Astrocyte (in vitro differentiated cells and primary cell): ENCODE data around the gene FUT7. TPM values are rescaled to one million over a fixed set of nuclear protein-coding genes. Genes with fewer than 3 reads are reported as not detected.

Source experiments
- DNase-seq: peaks from one replicate; pipeline ENCODE4 v3.0.0-alpha.2; 2010; ENCODE audit warnings: low read depth
- FAIRE-seq: peaks from 2 replicates; lab custom pipeline; 2011; peaks lifted over from hg19 to GRCh38; lab: Jason Lieb, UNC
- H2AFZ ChIP-seq: 2 replicates; pipeline ENCODE4 v1.6.0; 2012; ENCODE audit warnings: low read depth, low read length, inconsistent platforms
- H3K27ac ChIP-seq: 2 replicates; pipeline ENCODE4 v1.5.1; 2011; ENCODE audit warnings: low read depth, low read length, inconsistent platforms
- H3K27me3 ChIP-seq: 2 replicates; pipeline ENCODE4 v1.6.0; 2011; ENCODE audit warnings: low read length, inconsistent platforms; ENCODE audit not compliant: insufficient read depth
- H3K36me3 ChIP-seq: 2 replicates; pipeline ENCODE4 v1.5.1; 2011; ENCODE audit warnings: low read length, inconsistent platforms; ENCODE audit not compliant: insufficient read depth
- H3K4me1 ChIP-seq: 2 replicates; pipeline ENCODE4 v1.5.1; 2011; ENCODE audit warnings: low read length, inconsistent platforms; ENCODE audit not compliant: insufficient read depth
- H3K4me2 ChIP-seq: 2 replicates; pipeline ENCODE4 v1.6.0; 2012; ENCODE audit warnings: low read length, inconsistent platforms
- H3K4me3 ChIP-seq: 2 replicates; pipeline ENCODE4 v1.5.1; 2011; ENCODE audit warnings: low read depth, mild to moderate bottlenecking, low read length, inconsistent platforms; ENCODE audit not compliant: insufficient read depth
- H3K79me2 ChIP-seq: 2 replicates; pipeline ENCODE4 v1.6.0; 2012; ENCODE audit warnings: mild to moderate bottlenecking, low read length, inconsistent platforms; ENCODE audit not compliant: insufficient read depth
- H3K9ac ChIP-seq: 2 replicates; pipeline ENCODE4 v1.6.0; 2012; ENCODE audit warnings: mild to moderate bottlenecking, low read length, inconsistent platforms
- H3K9me3 ChIP-seq: 2 replicates; pipeline ENCODE4 v1.5.1; 2012; ENCODE audit warnings: low read depth, mild to moderate bottlenecking, low read length, inconsistent platforms; ENCODE audit not compliant: insufficient read depth
- H4K20me1 ChIP-seq: 2 replicates; pipeline ENCODE4 v1.6.0; 2012; ENCODE audit warnings: low read length, inconsistent platforms; ENCODE audit not compliant: insufficient read depth
- H3K27ac Mint-ChIP-seq: one replicate; pipeline ENCODE4 v1.8.0; 2021; ENCODE audit warnings: mild to moderate bottlenecking, mixed read lengths; ENCODE audit not compliant: unreplicated experiment
- H3K27me3 Mint-ChIP-seq: one replicate; pipeline ENCODE4 v1.8.0; 2021; ENCODE audit warnings: low read depth, mixed read lengths; ENCODE audit not compliant: unreplicated experiment
- H3K36me3 Mint-ChIP-seq: one replicate; pipeline ENCODE4 v1.8.0; 2021; ENCODE audit warnings: low read depth, mixed read lengths; ENCODE audit not compliant: unreplicated experiment
- H3K4me1 Mint-ChIP-seq: one replicate; pipeline ENCODE4 v1.8.0; 2021; ENCODE audit warnings: low read depth, mixed read lengths; ENCODE audit not compliant: unreplicated experiment
- H3K4me3 Mint-ChIP-seq: one replicate; pipeline ENCODE4 v1.8.0; 2021; ENCODE audit warnings: mild to moderate bottlenecking, moderate library complexity, mixed read lengths; ENCODE audit not compliant: unreplicated experiment
- H3K9me3 Mint-ChIP-seq: one replicate; pipeline ENCODE4 v1.8.0; 2021; ENCODE audit warnings: mild to moderate bottlenecking, mixed read lengths; ENCODE audit not compliant: unreplicated experiment
- EZH2 ChIP-seq: IDR thresholded peaks from 2 replicates; pipeline ENCODE4 v1.6.1; 2012; ENCODE audit warnings: mild to moderate bottlenecking, low read length, inconsistent platforms; ENCODE audit not compliant: insufficient read depth
- total RNA-seq: library from RNA; stranded (reverse); gene quantifications from 2 replicates; pipeline ENCODE4 v1.2.1, GENCODE V29; 2021
- TF ChIP-seq, protein P1 (sequence below): IDR thresholded peaks from 2 replicates; pipeline ENCODE4 v1.5.1; 2011; ENCODE audit warnings: low read depth, mild to moderate bottlenecking, inconsistent platforms, low read length, moderate library complexity; ENCODE audit not compliant: insufficient read depth

The FUT7 gene
- total RNA-seq, 1 donor from 2014 or later, result not detected

DNA sequence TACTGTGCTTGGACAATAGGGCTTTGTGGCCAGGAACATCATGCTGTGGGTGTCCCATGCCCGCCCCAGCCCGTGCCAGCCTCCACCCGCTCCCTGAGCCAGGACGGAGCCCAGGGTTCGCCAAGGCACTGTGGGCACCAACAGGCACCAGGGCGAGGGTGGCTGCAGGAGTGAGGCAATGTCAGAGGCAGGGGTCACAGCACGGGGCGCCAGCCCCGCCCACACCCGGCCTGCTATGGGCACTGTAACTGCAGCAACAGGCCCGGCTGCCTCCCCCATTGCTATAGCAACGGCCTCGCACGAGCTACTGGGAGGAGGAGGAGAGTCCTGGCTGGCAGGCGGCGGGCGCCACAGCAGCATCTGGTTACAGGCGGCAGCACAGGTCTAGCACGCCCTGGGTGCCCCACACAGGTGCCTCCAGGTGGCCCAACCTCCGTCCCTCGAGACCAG is 6.3 kb downstream of the FUT7 start:
- no peaks in the 10 kb centered on the region for H3K27me3 ChIP-seq
- H3K36me3 ChIP-seq, result no peaks in the 10 kb centered on the region
- Mint-ChIP-seq H3K4me1 (no peaks in the 10 kb centered on the region), H3K27ac (no peak overlapping the region), H3K27me3 (peaks cover 3% of the 10 kb centered on the region), H3K9me3 (no peaks in the 10 kb centered on the region), H3K4me3 (no peak overlapping the region), H3K36me3 (no peaks in the 10 kb centered on the region)
- TF ChIP-seq, protein P1, sequence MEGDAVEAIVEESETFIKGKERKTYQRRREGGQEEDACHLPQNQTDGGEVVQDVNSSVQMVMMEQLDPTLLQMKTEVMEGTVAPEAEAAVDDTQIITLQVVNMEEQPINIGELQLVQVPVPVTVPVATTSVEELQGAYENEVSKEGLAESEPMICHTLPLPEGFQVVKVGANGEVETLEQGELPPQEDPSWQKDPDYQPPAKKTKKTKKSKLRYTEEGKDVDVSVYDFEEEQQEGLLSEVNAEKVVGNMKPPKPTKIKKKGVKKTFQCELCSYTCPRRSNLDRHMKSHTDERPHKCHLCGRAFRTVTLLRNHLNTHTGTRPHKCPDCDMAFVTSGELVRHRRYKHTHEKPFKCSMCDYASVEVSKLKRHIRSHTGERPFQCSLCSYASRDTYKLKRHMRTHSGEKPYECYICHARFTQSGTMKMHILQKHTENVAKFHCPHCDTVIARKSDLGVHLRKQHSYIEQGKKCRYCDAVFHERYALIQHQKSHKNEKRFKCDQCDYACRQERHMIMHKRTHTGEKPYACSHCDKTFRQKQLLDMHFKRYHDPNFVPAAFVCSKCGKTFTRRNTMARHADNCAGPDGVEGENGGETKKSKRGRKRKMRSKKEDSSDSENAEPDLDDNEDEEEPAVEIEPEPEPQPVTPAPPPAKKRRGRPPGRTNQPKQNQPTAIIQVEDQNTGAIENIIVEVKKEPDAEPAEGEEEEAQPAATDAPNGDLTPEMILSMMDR, result no peak
- TF ChIP-seq EZH2, result no peak
- H3K9me3 ChIP-seq, result no peaks in the 10 kb centered on the region
- H3K4me3 ChIP-seq, result no peak overlapping the region
- no peak overlapping the region for H3K27ac ChIP-seq
- no peaks in the 10 kb centered on the region for H3K79me2 ChIP-seq
- no peak overlapping the region for H2AFZ ChIP-seq
- DNase-seq (no peak), FAIRE-seq (no peak)
- peaks cover 15% of the 10 kb centered on the region for H3K4me1 ChIP-seq
- peaks cover 29% of the 10 kb centered on the region for H4K20me1 ChIP-seq
- H3K9ac ChIP-seq, result no peak overlapping the region
- H3K4me2 ChIP-seq, result no peak overlapping the region

DNA sequence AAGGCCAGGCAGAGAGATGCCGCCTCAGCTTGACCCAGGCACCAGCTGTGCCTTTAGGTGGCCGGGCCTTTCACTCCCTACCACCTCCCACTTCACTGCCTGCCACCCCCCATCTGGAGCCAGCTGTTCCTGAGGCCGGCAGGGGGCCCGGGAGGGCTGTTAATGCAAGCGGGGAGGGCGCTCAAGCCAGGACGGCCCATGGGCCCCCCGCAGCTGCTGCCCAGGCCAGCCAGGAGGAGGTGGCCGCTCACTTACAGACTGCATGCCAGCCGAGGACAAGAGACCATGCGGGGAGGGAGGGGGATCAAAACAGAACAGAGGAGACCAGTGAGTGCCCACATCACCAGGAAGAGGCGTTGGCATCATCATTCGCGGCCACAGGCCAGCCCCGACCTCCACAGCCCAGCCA is 8.3 kb downstream of the FUT7 start:
- Histone ChIP-seq H3K4me3 (no peak overlapping the region), H3K4me2 (no peak overlapping the region), H3K9me3 (no peaks in the 10 kb centered on the region), H3K4me1 (peaks cover 7% of the 10 kb centered on the region), H3K79me2 (no peaks in the 10 kb centered on the region), H3K9ac (no peak overlapping the region), H2AFZ (no peak overlapping the region), H4K20me1 (peaks cover 23% of the 10 kb centered on the region), H3K27ac (no peak overlapping the region), H3K36me3 (no peaks in the 10 kb centered on the region), H3K27me3 (no peaks in the 10 kb centered on the region)
- Mint-ChIP-seq H3K36me3 (peaks cover 2% of the 10 kb centered on the region), H3K9me3 (no peaks in the 10 kb centered on the region), H3K4me1 (no peaks in the 10 kb centered on the region), H3K4me3 (no peak overlapping the region), H3K27ac (no peak overlapping the region), H3K27me3 (peaks cover 6% of the 10 kb centered on the region)
- DNase-seq (no peak), FAIRE-seq (no peak)
- TF ChIP-seq, protein P1, result no peak
- no peak for TF ChIP-seq EZH2

DNA sequence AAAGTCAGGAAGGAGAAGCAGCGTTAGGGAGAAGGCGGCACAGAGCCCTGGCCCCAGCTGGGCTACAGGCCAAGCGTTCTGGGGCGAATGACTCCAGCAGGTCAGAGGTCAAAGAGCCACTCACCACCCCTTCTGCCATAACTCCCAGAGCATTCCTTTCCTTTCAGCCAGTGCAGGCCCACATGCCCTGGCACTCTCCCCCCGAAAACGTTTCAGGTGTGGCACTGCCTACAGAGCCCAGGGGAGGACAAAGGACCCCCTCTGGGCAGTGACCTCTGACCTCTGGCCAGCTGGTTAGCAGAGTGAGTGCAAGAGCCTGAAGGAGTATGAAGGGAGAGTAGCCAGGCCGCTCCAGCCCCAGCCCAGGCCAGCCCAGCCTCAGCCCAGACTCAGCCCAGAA is 8.7 kb downstream of the FUT7 start:
- H3K27ac Mint-ChIP-seq, result no peak overlapping the region

More for the DNA sequence above, 8.7 kb downstream of the FUT7 start:
- Histone ChIP-seq H3K36me3 (no peaks in the 10 kb centered on the region), H4K20me1 (peaks cover 23% of the 10 kb centered on the region), H2AFZ (no peak overlapping the region), H3K27me3 (no peaks in the 10 kb centered on the region), H3K27ac (no peak overlapping the region), H3K9me3 (no peaks in the 10 kb centered on the region), H3K4me3 (no peak overlapping the region), H3K79me2 (no peaks in the 10 kb centered on the region), H3K4me1 (peaks cover 5% of the 10 kb centered on the region), H3K4me2 (no peak overlapping the region), H3K9ac (no peak overlapping the region)
- FAIRE-seq (no peak), DNase-seq (no peak)
- H3K36me3 Mint-ChIP-seq, result peaks cover 2% of the 10 kb centered on the region
- no peaks in the 10 kb centered on the region for H3K4me1 Mint-ChIP-seq
- TF ChIP-seq EZH2, result no peak
- TF ChIP-seq, protein P1, result no peak
- H3K4me3 Mint-ChIP-seq, result no peak overlapping the region
- no peaks in the 10 kb centered on the region for H3K9me3 Mint-ChIP-seq
- H3K27me3 Mint-ChIP-seq, result peaks cover 6% of the 10 kb centered on the region
